B cell (primary cell): Measurements from ENCODE around the gene SNAPC3. TPM values are rescaled to one million over a fixed set of nuclear protein-coding genes. Genes with fewer than 3 reads are reported as not detected.

Experiments used
- ATAC-seq: fragments of 200-7000 bp; cut with Tn5 transposase; one replicate; pipeline ENCODE4 v1.10.0; 2021; ENCODE audit warnings: low read depth, mild to moderate bottlenecking, moderate number of reproducible peaks, moderate library complexity
- CTCF ChIA-PET: fragments of 350-600 bp; sonication (Branson Sonifier 250); formaldehyde crosslinking; loops from one replicate; lab custom pipeline; 2021; ENCODE audit warnings: antibody characterized with exemption, inconsistent platforms; lab: Charles Lee
- POLR2A ChIA-PET: fragments of 350-600 bp; sonication (Branson Sonifier 250); formaldehyde crosslinking; loops from one replicate; lab custom pipeline; 2021; ENCODE audit warnings: antibody characterized with exemption; lab: Charles Lee
- DNase-seq: peaks from one replicate; pipeline ENCODE4 v3.0.0; 2013
- H2AFZ ChIP-seq: 2 replicates; pipeline ENCODE4 v1.6.1; 2012; ENCODE audit warnings: mild to moderate bottlenecking, low read depth, low read length; ENCODE audit not compliant: insufficient read depth, poor library complexity, severe bottlenecking
- H3K27ac ChIP-seq, 2 donors: 1 replicate in 1 of 2; 2 replicates in 1 of 2; pipeline ENCODE4 v1.5.1; 2012 to 2013; ENCODE audit warnings: low read length in 2 of 2, mild to moderate bottlenecking in 2 of 2, moderate library complexity in 1 of 2
- H3K27me3 ChIP-seq, 4 experiments: fragments of 200-600 bp in 1 of 4; sonication (generic) in 1 of 4; replicated peaks in 1 of 4; 1 replicate in 2 of 4; 2 replicates in 2 of 4; pipeline versions ENCODE4 v1.6.1 to v1.7.0; 2013 to 2016; ENCODE audit warnings: low read length in 3 of 4, mild to moderate bottlenecking in 2 of 4, mixed read lengths in 1 of 4, moderate library complexity in 1 of 4; ENCODE audit not compliant: insufficient read depth in 4 of 4, control insufficient read depth in 3 of 4; ENCODE audit errors: control extremely low read depth in 1 of 4
- H3K36me3 ChIP-seq, 2 experiments: replicated peaks in 1 of 2; 1 replicate in 1 of 2; 2 replicates in 1 of 2; pipeline versions ENCODE4 v1.6.1 to v1.7.1; 2013; ENCODE audit warnings: low read length in 1 of 2; ENCODE audit not compliant: insufficient read depth in 2 of 2, control insufficient read depth in 1 of 2; ENCODE audit errors: control extremely low read depth in 1 of 2, extremely low read depth in 1 of 2
- H3K4me1 ChIP-seq, 2 donors: fragments of 200-600 bp in 1 of 2; sonication (generic) in 1 of 2; 1 replicate in 1 of 2; 2 replicates in 1 of 2; pipeline versions ENCODE4 v1.5.1 to v1.6.1; 2013 to 2017; ENCODE audit warnings: low read length in 2 of 2; ENCODE audit not compliant: control insufficient read depth in 2 of 2, insufficient read depth in 2 of 2
- H3K4me2 ChIP-seq: replicated peaks from 2 replicates; pipeline ENCODE3; 2012; ENCODE audit warnings: mild to moderate bottlenecking, low read depth, low read length; ENCODE audit not compliant: poor library complexity, severe bottlenecking
- H3K4me3 ChIP-seq, 5 experiments: fragments of 200-600 bp in 1 of 5; sonication (generic) in 1 of 5; 1 replicate in 3 of 5; 2 replicates in 2 of 5; pipeline versions ENCODE4 v1.5.1 to v1.7.0; 2011 to 2016; ENCODE audit warnings: low read length in 4 of 5, mild to moderate bottlenecking in 4 of 5, low read depth in 2 of 5, control low read depth in 1 of 5, moderate library complexity in 1 of 5; ENCODE audit not compliant: insufficient read depth in 1 of 5; ENCODE audit errors: control extremely low read depth in 1 of 5, extremely low read depth in 1 of 5
- H3K79me2 ChIP-seq: fragments of 200-600 bp; sonication (generic); one replicate; pipeline ENCODE4 v1.6.0; 2016; ENCODE audit warnings: low read length; ENCODE audit not compliant: control insufficient read depth, insufficient read depth
- H3K9ac ChIP-seq: fragments of 200-600 bp; sonication (generic); 2 replicates; pipeline ENCODE4 v1.6.1; 2017; ENCODE audit warnings: mild to moderate bottlenecking, low read length, moderate library complexity
- H3K9me3 ChIP-seq, 3 donors: one replicate each; pipeline versions ENCODE4 v1.6.1 to v1.7.1; 2013; ENCODE audit warnings: low read length in 2 of 3; ENCODE audit not compliant: control insufficient read depth in 2 of 3, insufficient read depth in 1 of 3; ENCODE audit errors: control extremely low read depth in 1 of 3
- H4K20me1 ChIP-seq: 2 replicates; pipeline ENCODE4 v1.6.0; 2012; ENCODE audit warnings: mild to moderate bottlenecking, low read length; ENCODE audit not compliant: insufficient read depth, control insufficient read depth, poor library complexity, severe bottlenecking
- H3K27ac Mint-ChIP-seq: one replicate; pipeline ENCODE4 v1.8.0; 2021; ENCODE audit warnings: mixed read lengths
- H3K27me3 Mint-ChIP-seq: one replicate; pipeline ENCODE4 v1.8.0; 2021; ENCODE audit warnings: mixed read lengths
- H3K4me1 Mint-ChIP-seq: one replicate; pipeline ENCODE4 v1.8.0; 2021; ENCODE audit warnings: mixed read lengths
- H3K4me3 Mint-ChIP-seq: one replicate; pipeline ENCODE4 v1.8.0; 2021; ENCODE audit warnings: mixed read lengths
- H3K9me3 Mint-ChIP-seq: one replicate; pipeline ENCODE4 v1.8.0; 2022; ENCODE audit warnings: mixed read lengths; ENCODE audit not compliant: insufficient read depth
- CTCF ChIP-seq: fragments of 200-600 bp; IDR thresholded peaks from one replicate; pipeline ENCODE4 v1.8.0; 2022; ENCODE audit warnings: antibody characterized with exemption, mild to moderate bottlenecking
- EZH2 ChIP-seq: IDR thresholded peaks from 2 replicates; pipeline ENCODE4 v1.6.1; 2012; ENCODE audit warnings: borderline replicate concordance, low read depth, mild to moderate bottlenecking, moderate library complexity, low read length; ENCODE audit not compliant: insufficient read depth, poor library complexity, severe bottlenecking
- WGBS: methylation state at CpG from one replicate; pipeline ENCODE4 v1.1.5; 2013; ENCODE audit warnings: missing lambda C conversion rate; ENCODE audit not compliant: insufficient coverage; 5-methylcytosine and 5-hydroxymethylcytosine counted together
- intact Hi-C: fragments of 100-400 bp; cut with micrococcal nuclease; formaldehyde crosslinking; loops from one replicate; pipeline ENCODE4 v1.10.0; 2022
- polyA plus RNA-seq: library from polyadenylated mRNA; depleted of rRNA; stranded (reverse); fragments of >200 nt; gene quantifications from 2 replicates; pipeline ENCODE4 v1.2.3, GENCODE V29; 2012
- total RNA-seq, 2 donors: library from RNA; stranded (reverse); fragments of 120-200 nt in 1 of 2; gene quantifications; 1 replicate in 1 of 2; 2 replicates in 1 of 2; pipeline versions ENCODE4 v1.2.3 to v1.2.4, GENCODE V29; 2013 to 2022

Gene SNAPC3
- total and polyA plus RNA-seq, 2 donors (not counting 1 experiment from before 2014, with no cell fraction given): 16.6 to 48.3 TPM

GRCh38 chr9:15373881-15374280 is 48.8 kb upstream of the SNAPC3 start:
- H3K27me3 Mint-ChIP-seq: peaks cover 20% of the 10 kb centered on the region
- Histone ChIP-seq H3K79me2 (no peaks in the 10 kb centered on the region), H3K27me3 (peaks cover 0 to 5% (median 2%) of the 10 kb centered on the region in 4 experiments), H4K20me1 (no peaks in the 10 kb centered on the region), H3K4me1 (peaks cover 4 to 5% of the 10 kb centered on the region in 2 donors), H3K36me3 (no peaks in the 10 kb centered on the region), H3K27ac (no peak overlapping the region), H3K4me2 (no peak overlapping the region), H2AFZ (peak overlapping the region; percentile 30), H3K9me3 (no peaks in the 10 kb centered on the region), H3K4me3 (no peak overlapping the region), H3K9ac (no peak overlapping the region)
- ChIA-PET POLR2A (no interaction called here), CTCF (interaction anchor here (1.2 kb wide), 1 partner anchor 232 kb away, joined by 4 read pairs; no protein-coding TSS in a partner anchor)
- no peak for DNase-seq
- 83% methylated on average over 1 of the region's 2 CpGs for WGBS
- H3K9me3 Mint-ChIP-seq: peaks cover 3% of the 10 kb centered on the region
- no peak for ATAC-seq
- H3K4me1 Mint-ChIP-seq: peaks cover 2% of the 10 kb centered on the region
- H3K4me3 Mint-ChIP-seq: no peak overlapping the region
- no peak overlapping the region for H3K27ac Mint-ChIP-seq
- TF ChIP-seq CTCF (no peak), EZH2 (no peak)
- intact Hi-C loops: no loop called here

DNA sequence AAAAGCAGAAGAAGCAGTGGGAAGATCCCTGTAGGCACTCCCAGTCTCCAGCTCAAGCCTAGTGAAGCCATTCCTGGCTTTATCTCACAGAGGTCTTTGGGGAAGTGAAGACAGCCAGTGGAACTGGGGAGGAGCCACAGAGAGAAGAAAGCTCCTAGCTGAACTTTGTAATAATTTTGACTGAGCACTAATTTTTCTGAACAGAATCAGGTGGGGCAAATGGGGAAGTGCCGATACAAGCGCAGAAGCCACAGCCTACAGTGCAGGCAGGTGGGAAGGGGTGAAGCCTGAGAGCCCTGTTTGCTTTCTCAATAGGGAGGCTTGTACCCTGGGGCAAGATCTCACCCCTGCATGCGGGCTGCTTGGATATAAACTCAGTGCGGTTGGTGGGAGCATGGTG is 48.4 kb upstream of the SNAPC3 start:
- POLR2A ChIA-PET: no interaction called here

More for the DNA sequence above, 48.4 kb upstream of the SNAPC3 start:
- Mint-ChIP-seq H3K27me3 (peaks cover 20% of the 10 kb centered on the region), H3K4me1 (peaks cover 2% of the 10 kb centered on the region), H3K9me3 (peaks cover 3% of the 10 kb centered on the region), H3K4me3 (no peak overlapping the region), H3K27ac (no peak overlapping the region)
- Histone ChIP-seq H3K9ac (no peak overlapping the region), H3K36me3 (no peaks in the 10 kb centered on the region), H3K4me2 (no peak overlapping the region), H4K20me1 (no peaks in the 10 kb centered on the region), H3K4me3 (no peak overlapping the region), H3K79me2 (no peaks in the 10 kb centered on the region), H3K4me1 (peaks cover 4 to 5% of the 10 kb centered on the region in 2 donors), H2AFZ (peak overlapping the region; percentile 30), H3K27me3 (peaks cover 0 to 5% (median 2%) of the 10 kb centered on the region in 4 experiments), H3K9me3 (no peaks in the 10 kb centered on the region), H3K27ac (no peak overlapping the region)
- intact Hi-C loops: no loop called here
- DNase-seq: peak; percentile 31
- WGBS: 63% methylated on average over 4 of the region's 4 CpGs
- CTCF ChIA-PET: interaction anchor here (1.2 kb wide), 1 partner anchor 232 kb away, joined by 4 read pairs; no protein-coding TSS in a partner anchor
- ATAC-seq: no peak
- TF ChIP-seq CTCF (no peak), EZH2 (no peak)
